AG04450 (cell line): ENCODE data around the gene SUMO2. TPM values are rescaled to one million over a fixed set of nuclear protein-coding genes. Genes with fewer than 3 reads are reported as not detected.
A peak's percentile ranks its signal among the peaks of the same experiment; 100 is the strongest.

Source experiments
- CTCF ChIA-PET: fragments of 300-600, 350-600 bp; formaldehyde crosslinking; extraction: SDS; loops from one replicate; lab custom pipeline; 2022; ENCODE audit warnings: antibody characterized with exemption, inconsistent platforms; lab: Charles Lee
- POLR2A ChIA-PET: fragments of 350-600 bp; formaldehyde crosslinking; extraction: SDS; loops from one replicate; lab custom pipeline; 2021; ENCODE audit warnings: antibody characterized with exemption, inconsistent platforms; lab: Yijun Ruan, JAX
- DNase-seq: peaks from one replicate; pipeline ENCODE4 v3.0.0-alpha.2; 2011; ENCODE audit warnings: low read depth, low spot score
- H3K27ac ChIP-seq: one replicate; pipeline ENCODE4 v1.5.1; 2012; ENCODE audit warnings: low read depth, low read length, control low read depth
- H3K27me3 ChIP-seq: one replicate; pipeline ENCODE4 v1.6.0; 2012; ENCODE audit warnings: low read length; ENCODE audit not compliant: control insufficient read depth, insufficient read depth
- H3K4me3 ChIP-seq: 2 replicates; pipeline ENCODE4 v1.5.1; 2011; ENCODE audit warnings: mild to moderate bottlenecking, low read depth, low read length, control low read depth
- H3K9me3 ChIP-seq: 2 replicates; pipeline ENCODE4 v1.5.1; 2012; ENCODE audit warnings: low read length; ENCODE audit not compliant: control insufficient read depth, insufficient read depth
- CTCF ChIP-seq: IDR thresholded peaks from 2 replicates; pipeline ENCODE4 v1.5.1; 2011; ENCODE audit warnings: low read depth, low read length, control low read depth, inconsistent platforms
- polyA plus RNA-seq: library from polyadenylated mRNA; depleted of rRNA; stranded (reverse); fragments of >200 nt; gene quantifications from 2 replicates; pipeline ENCODE4 v1.2.3, GENCODE V29; 2011

The SUMO2 gene
- polyA plus RNA-seq, 1 experiment: 439 TPM

- peak; percentile 79 for DNase-seq
- Histone ChIP-seq H3K27me3 (no peaks in the 10 kb centered on the region), H3K9me3 (no peaks in the 10 kb centered on the region; the same call in 1 of the 2 replicates), H3K4me3 (peak within 1 kb of the TSS; percentile 100), H3K27ac (peak within 1 kb of the TSS; percentile 99)
- POLR2A ChIA-PET: interaction anchor here (0.6 to 1.5 kb wide), 4 partner anchors 36 to 91 kb away, joined by 3 to 6 read pairs (median 4); partner anchors contain the start of genes GGA3, MIF4GD and MRPS7
- CTCF ChIA-PET: interaction anchor here (1.8 to 10.9 kb wide), 3 partner anchors 91 to 244 kb away, joined by 6 to 154 read pairs (median 61); no protein-coding TSS in a partner anchor
- TF ChIP-seq CTCF: no peak
Observed at GRCh38 chr17:75205037-75205792, 22.5 kb upstream of the SUMO2 start, which contains the start of gene NUP85. Gene NUP85 (plus strand): TSS chr17:75205679. CDS start chr17:75205762, 83 bp downstream.

- no peak for TF ChIP-seq CTCF
- Histone ChIP-seq H3K27ac (no peak overlapping the region), H3K9me3 (no peaks in the 10 kb centered on the region), H3K27me3 (no peaks in the 10 kb centered on the region), H3K4me3 (no peak overlapping the region)
- ChIA-PET CTCF (interaction anchor here (0.5 to 10.9 kb wide), 11 partner anchors 9 to 239 kb away, joined by 3 to 154 read pairs (median 4); no protein-coding TSS in a partner anchor), POLR2A (no interaction called here)
- no peak for DNase-seq
Observed at GRCh38 chr17:75199886-75200618, 17.3 kb upstream of the SUMO2 start.

- no peak for DNase-seq
- Histone ChIP-seq H3K4me3 (no peak overlapping the region), H3K27me3 (no peaks in the 10 kb centered on the region), H3K9me3 (no peaks in the 10 kb centered on the region), H3K27ac (no peak overlapping the region)
- TF ChIP-seq CTCF: no peak
- POLR2A ChIA-PET: no interaction called here
- CTCF ChIA-PET: no interaction called here
Observed at GRCh38 chr17:75194879-75195278, 12.1 kb upstream of the SUMO2 start.

- CTCF ChIA-PET: interaction anchor here (0.7 to 1.9 kb wide), 2 partner anchors 10 to 61 kb away, joined by 3 to 9 read pairs; no protein-coding TSS in a partner anchor
- H3K27ac ChIP-seq: no peak overlapping the region
- H3K4me3 ChIP-seq: no peak overlapping the region
- H3K9me3 ChIP-seq: no peaks in the 10 kb centered on the region
- no peaks in the 10 kb centered on the region for H3K27me3 ChIP-seq
- TF ChIP-seq CTCF: no peak
- DNase-seq: no peak
- POLR2A ChIA-PET: no interaction called here
Observed at GRCh38 chr17:75191584-75191983, 8.8 kb upstream of the SUMO2 start.
